CD4-positive, CD25-positive, alpha-beta regulatory T cell (primary cell): Measurements from ENCODE around the gene CA5A. TPM values are rescaled to one million over a fixed set of nuclear protein-coding genes. Genes with fewer than 3 reads are reported as not detected.
A peak's percentile ranks its signal among the peaks of the same experiment; 100 is the strongest.
"Not testable (repeated sequence)": the region's sequence is repeated elsewhere in the genome, so short reads cannot be mapped to it uniquely, and the experiment has no call there.

Experiments used
- ATAC-seq, 2 donors: fragments of 150-1000 bp; cut with Tn5 transposase; one replicate each; pipeline ENCODE4 v1.10.0; 2021; ENCODE audit warnings: low read depth in 2 of 2, moderate number of reproducible peaks in 2 of 2, moderate library complexity in 1 of 2
- DNase-seq, 3 donors: peaks; one replicate each; pipeline versions ENCODE4 v3.0.0 to v3.0.0-alpha.2; 2012 to 2022; ENCODE audit warnings: mixed read lengths in 1 of 3
- H3K27ac ChIP-seq: one replicate; pipeline ENCODE4 v1.7.0; 2013; ENCODE audit warnings: mild to moderate bottlenecking, low read length; ENCODE audit not compliant: insufficient read depth, poor library complexity, severe bottlenecking
- H3K27me3 ChIP-seq: one replicate; pipeline ENCODE4 v1.7.0; 2013; ENCODE audit warnings: low read length; ENCODE audit not compliant: control insufficient read depth, insufficient read depth
- H3K36me3 ChIP-seq: one replicate; pipeline ENCODE4 v1.7.0; 2013; ENCODE audit warnings: mild to moderate bottlenecking, low read length, moderate library complexity; ENCODE audit not compliant: control insufficient read depth, insufficient read depth
- H3K4me1 ChIP-seq: 2 replicates; pipeline ENCODE4 v1.7.0; 2013; ENCODE audit warnings: mild to moderate bottlenecking, low read length; ENCODE audit not compliant: insufficient read depth, control insufficient read depth, poor library complexity, severe bottlenecking
- H3K4me3 ChIP-seq: one replicate; pipeline ENCODE4 v1.7.0; 2013; ENCODE audit warnings: low read depth, mild to moderate bottlenecking, low read length, moderate library complexity
- H3K9me3 ChIP-seq, 2 experiments: 1 replicate in 1 of 2; 2 replicates in 1 of 2; pipeline ENCODE4 v1.7.0; 2013; ENCODE audit warnings: low read length in 2 of 2, mild to moderate bottlenecking in 1 of 2, moderate library complexity in 1 of 2; ENCODE audit not compliant: control insufficient read depth in 2 of 2
- H3K27ac Mint-ChIP-seq, 3 donors: one replicate each; pipeline ENCODE4 v1.8.0; 2020 to 2022; ENCODE audit warnings: mild to moderate bottlenecking in 3 of 3, mixed read lengths in 3 of 3, moderate library complexity in 2 of 3
- H3K27me3 Mint-ChIP-seq: one replicate; pipeline ENCODE4 v1.8.0; 2022; ENCODE audit warnings: mild to moderate bottlenecking, mixed read lengths
- H3K36me3 Mint-ChIP-seq: one replicate; pipeline ENCODE4 v1.8.0; 2020; ENCODE audit warnings: mixed read lengths
- H3K4me1 Mint-ChIP-seq, 4 donors: one replicate each; pipeline ENCODE4 v1.8.0; 2020 to 2022; ENCODE audit warnings: mixed read lengths in 4 of 4, mild to moderate bottlenecking in 1 of 4
- H3K4me3 Mint-ChIP-seq, 4 donors: one replicate each; pipeline ENCODE4 v1.8.0; 2020 to 2022; ENCODE audit warnings: mild to moderate bottlenecking in 4 of 4, mixed read lengths in 4 of 4, moderate library complexity in 3 of 4
- H3K9me3 Mint-ChIP-seq, 7 donors: one replicate each; pipeline ENCODE4 v1.8.0; 2020 to 2022; ENCODE audit warnings: mixed read lengths in 7 of 7, mild to moderate bottlenecking in 3 of 7, moderate library complexity in 2 of 7
- polyA plus RNA-seq, 4 donors: library from polyadenylated mRNA; unstranded; fragments of 300-500 nt; fragmentation: Illumina TruSeq; gene quantifications; one replicate each; pipeline ENCODE4 v1.2.3, GENCODE V29; 2021
- total RNA-seq: library from RNA; stranded (reverse); gene quantifications from one replicate; pipeline ENCODE4 v1.2.3, GENCODE V29; 2022

Gene CA5A
- total and polyA plus RNA-seq, 5 donors from 2014 or later, result not detected

DNA sequence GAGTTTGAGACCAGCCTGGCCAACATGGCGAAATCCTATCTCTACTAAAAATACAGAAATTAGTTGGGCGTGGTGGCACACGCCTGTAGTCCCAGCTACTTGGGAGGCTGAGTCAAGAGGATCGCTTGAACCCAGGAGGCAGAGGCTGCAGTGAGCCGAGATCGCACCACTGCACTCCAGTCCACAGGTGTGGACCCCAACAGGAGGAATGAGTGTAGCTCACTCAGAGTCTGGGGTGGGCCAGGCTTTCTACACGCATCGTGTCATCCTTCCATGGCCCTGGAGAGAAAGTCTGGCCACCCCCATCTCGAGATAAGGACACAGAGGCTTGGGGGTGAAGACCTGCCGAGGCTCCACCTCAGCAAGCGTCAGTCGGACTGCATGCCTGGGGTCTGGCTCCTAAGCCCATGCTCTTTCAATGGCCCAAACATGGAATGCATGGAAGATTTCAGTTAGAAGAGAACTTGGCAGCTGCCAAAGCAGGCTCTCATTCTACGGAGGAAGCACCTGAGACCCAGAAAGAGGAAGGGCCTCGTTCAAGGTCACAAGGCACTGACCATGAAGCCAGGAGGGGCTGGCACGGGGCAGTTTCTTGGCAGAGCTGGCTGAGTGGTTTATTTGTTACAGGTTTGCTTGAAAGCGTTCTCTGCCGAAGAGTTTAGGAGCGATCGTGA, 1.4 kb downstream of the CA5A start:
- not testable (repeated sequence) for H3K9me3 Mint-ChIP-seq, H3K36me3 ChIP-seq, H3K27ac Mint-ChIP-seq, H3K4me3 ChIP-seq, H3K27me3 Mint-ChIP-seq, H3K4me1 ChIP-seq, H3K27me3 ChIP-seq, H3K4me3 Mint-ChIP-seq, DNase-seq, H3K36me3 Mint-ChIP-seq, H3K9me3 ChIP-seq, ATAC-seq, H3K27ac ChIP-seq, H3K4me1 Mint-ChIP-seq

DNA sequence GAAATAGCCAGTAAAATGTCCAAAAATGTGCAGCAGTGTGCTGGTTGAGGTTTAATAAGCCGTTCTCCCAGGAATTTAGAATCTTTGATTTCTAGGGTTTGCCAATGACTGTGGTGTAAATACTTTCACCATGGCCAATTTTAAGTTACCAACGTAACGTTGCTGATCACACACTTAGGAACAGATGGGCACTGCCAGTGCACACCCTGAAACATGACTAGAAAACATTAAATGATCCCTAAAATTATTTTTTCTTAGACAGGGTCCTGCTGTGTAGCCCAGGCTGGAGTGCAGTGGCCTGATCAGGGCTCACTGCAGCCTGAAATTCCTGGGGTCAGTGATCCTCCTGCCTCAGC, 3.2 kb downstream of the CA5A start:
- ATAC-seq (no peak), DNase-seq (no peak)
- no peak overlapping the region for H3K27ac Mint-ChIP-seq
- Histone ChIP-seq H3K27me3 (no peaks in the 10 kb centered on the region), H3K36me3 (no peaks in the 10 kb centered on the region), H3K4me3 (no peak overlapping the region), H3K9me3 (no peaks in the 10 kb centered on the region), H3K27ac (no peak overlapping the region), H3K4me1 (no peaks in the 10 kb centered on the region)
- peaks cover 0 to 2% (median 0%) of the 10 kb centered on the region in 7 donors for H3K9me3 Mint-ChIP-seq
- no peak overlapping the region for H3K4me3 Mint-ChIP-seq
- no peaks in the 10 kb centered on the region for H3K36me3 Mint-ChIP-seq
- no peaks in the 10 kb centered on the region for H3K27me3 Mint-ChIP-seq
- H3K4me1 Mint-ChIP-seq, result no peaks in the 10 kb centered on the region

DNA sequence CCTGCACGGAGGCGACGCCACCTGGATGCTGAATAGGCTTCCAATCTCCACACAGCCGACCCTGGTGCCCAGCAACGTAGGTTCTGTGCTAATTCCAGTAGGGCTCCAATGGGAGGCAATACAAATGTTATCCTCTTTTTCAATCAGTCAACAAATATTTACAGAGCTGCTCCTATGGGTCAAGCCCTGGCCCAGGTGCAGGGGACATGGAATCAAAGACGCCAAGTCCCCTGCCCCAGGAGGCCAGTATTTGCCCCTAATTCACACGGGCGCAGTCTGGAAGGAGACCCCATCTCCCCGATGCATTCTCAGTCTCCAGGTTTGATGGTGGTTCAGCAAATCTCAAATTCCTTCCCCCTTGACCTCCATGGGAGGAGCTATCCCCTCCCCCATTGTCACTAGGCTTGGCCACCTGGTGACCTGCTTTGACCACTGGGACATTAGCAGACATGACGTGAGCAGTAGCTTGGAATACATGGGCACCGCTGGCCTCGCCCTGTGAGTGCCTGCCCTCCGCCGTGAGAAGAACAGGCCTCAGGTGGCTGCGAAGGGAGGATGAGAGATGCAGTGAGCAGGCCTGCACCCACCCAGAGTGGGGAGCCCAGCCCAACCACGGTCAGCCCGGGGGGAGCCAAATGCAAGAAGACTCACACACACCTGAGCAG, 3.7 kb downstream of the CA5A start:
- not testable (repeated sequence) for H3K36me3 ChIP-seq, H3K4me3 ChIP-seq, H3K27me3 Mint-ChIP-seq, H3K9me3 Mint-ChIP-seq, H3K4me1 Mint-ChIP-seq, H3K4me1 ChIP-seq, DNase-seq, H3K9me3 ChIP-seq, H3K27me3 ChIP-seq, H3K36me3 Mint-ChIP-seq, ATAC-seq, H3K27ac ChIP-seq
- Mint-ChIP-seq H3K27ac (peak overlapping the region in 1 of 3 donors; percentile 38), H3K4me3 (peak overlapping the region in 1 of 4 donors; percentile 15)

DNA sequence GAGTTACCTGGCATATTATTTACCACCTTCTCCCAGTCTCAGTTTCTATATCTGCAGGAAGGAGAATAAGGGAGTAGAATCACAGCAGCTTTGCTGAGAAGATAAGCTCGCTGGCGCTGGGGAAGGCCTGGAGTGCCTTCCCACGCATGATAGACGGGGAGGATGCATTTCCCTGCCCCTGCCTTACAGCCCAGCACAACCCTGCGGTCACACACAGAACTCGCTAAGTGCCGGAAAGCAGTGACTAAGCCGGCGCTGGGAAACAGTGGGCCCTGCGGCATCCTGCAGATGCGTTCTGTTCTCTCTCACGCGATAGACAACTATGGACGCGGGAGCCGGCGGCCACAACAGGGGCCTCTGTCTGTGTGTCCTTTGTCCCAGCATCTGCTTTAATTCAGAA, 4.8 kb downstream of the CA5A start:
- Histone ChIP-seq H3K4me3 (no peak overlapping the region), H3K36me3 (no peaks in the 10 kb centered on the region), H3K27ac (no peak overlapping the region), H3K27me3 (no peaks in the 10 kb centered on the region), H3K4me1 (peaks cover 4% of the 10 kb centered on the region), H3K9me3 (no peaks in the 10 kb centered on the region)
- Mint-ChIP-seq H3K4me1 (peaks cover under 1 to 2% (median 1%) of the 10 kb centered on the region in 4 donors), H3K36me3 (no peaks in the 10 kb centered on the region), H3K9me3 (peaks cover 0 to 2% (median 0%) of the 10 kb centered on the region in 7 donors), H3K27me3 (peaks cover under 1% of the 10 kb centered on the region), H3K27ac (no peak overlapping the region), H3K4me3 (no peak overlapping the region)
- no peak for DNase-seq
- no peak for ATAC-seq

DNA sequence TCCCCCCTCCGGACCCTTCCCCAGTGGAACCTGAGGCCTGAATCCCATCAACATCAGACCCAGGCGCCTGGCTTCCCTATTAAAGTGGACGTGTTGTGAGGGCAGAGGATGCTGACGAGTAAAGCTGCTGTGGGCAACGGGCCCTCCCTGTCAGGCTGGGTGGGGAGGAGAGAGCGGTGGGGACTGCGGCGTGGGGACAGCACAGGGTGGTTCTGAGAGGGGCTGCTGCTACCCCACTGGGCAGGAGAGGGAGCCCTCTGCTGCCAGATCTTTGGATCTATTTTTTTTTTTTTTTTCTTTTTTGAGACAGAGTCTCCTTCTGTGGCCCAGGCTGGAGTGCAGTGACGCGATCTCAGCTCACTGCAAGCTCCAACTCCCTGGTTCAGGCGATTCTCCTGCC, 5.9 kb downstream of the CA5A start:
- H3K27me3 ChIP-seq, result no peaks in the 10 kb centered on the region
- Mint-ChIP-seq H3K36me3 (no peaks in the 10 kb centered on the region), H3K27ac (no peak overlapping the region), H3K4me3 (no peak overlapping the region), H3K9me3 (peaks cover 0 to 2% (median 0%) of the 10 kb centered on the region in 7 donors), H3K27me3 (peaks cover 4% of the 10 kb centered on the region), H3K4me1 (peaks cover 4 to 6% (median 5%) of the 10 kb centered on the region in 4 donors)
- no peak for DNase-seq
- H3K4me3 ChIP-seq, result no peak overlapping the region
- no peaks in the 10 kb centered on the region for H3K9me3 ChIP-seq
- peaks cover 7% of the 10 kb centered on the region for H3K4me1 ChIP-seq
- H3K27ac ChIP-seq, result no peak overlapping the region
- ATAC-seq, result no peak
- no peaks in the 10 kb centered on the region for H3K36me3 ChIP-seq

DNA sequence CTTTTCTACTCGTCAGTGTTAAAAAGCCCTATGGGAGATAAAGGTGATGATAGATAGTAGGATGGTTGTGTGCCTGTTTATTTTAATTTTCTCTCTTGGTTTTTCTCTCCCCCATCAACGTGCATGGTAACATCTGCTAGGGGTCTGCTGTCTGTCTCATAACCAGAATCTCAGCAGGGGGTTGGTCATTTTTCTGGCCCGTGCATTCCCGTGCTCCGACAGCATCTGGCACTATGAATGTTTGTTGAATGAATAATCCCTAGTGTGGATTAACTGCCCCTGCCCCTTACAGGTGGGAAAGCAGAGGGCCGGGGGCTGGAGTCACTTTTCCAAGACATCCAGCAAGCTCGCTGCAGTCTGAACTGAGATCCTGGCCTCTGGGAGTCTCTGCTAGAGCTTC, 6.3 kb downstream of the CA5A start:
- Mint-ChIP-seq H3K27ac (no peak overlapping the region), H3K4me1 (peaks cover 4 to 7% (median 5%) of the 10 kb centered on the region in 4 donors), H3K27me3 (peaks cover 4% of the 10 kb centered on the region), H3K9me3 (peaks cover 0 to 2% (median 0%) of the 10 kb centered on the region in 7 donors), H3K4me3 (no peak overlapping the region), H3K36me3 (no peaks in the 10 kb centered on the region)
- Histone ChIP-seq H3K9me3 (no peaks in the 10 kb centered on the region), H3K4me1 (peaks cover 7% of the 10 kb centered on the region), H3K4me3 (no peak overlapping the region), H3K27me3 (no peaks in the 10 kb centered on the region), H3K27ac (no peak overlapping the region), H3K36me3 (no peaks in the 10 kb centered on the region)
- ATAC-seq (no peak), DNase-seq (no peak)

DNA sequence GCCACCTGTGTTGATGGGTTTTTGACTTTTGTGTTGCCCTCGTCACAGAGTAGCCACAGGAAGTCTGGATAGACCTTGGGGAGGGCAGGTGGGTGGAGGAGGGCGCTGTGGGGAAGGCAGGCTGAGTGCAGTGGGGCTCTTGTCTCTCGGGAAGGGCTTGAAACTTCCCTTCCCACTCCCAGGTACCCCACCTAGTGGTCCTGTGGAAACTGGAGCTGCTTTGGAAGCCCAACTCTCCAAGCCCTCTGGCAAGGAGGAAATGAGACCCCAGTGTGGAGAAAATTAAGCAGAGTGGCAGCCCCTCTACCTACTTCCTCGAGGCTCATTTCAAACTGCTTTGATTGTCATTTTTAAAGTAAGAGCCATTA, 9.2 kb downstream of the CA5A start:
- Histone ChIP-seq H3K27me3 (no peaks in the 10 kb centered on the region), H3K4me1 (peaks cover 7% of the 10 kb centered on the region), H3K9me3 (no peaks in the 10 kb centered on the region), H3K27ac (no peak overlapping the region), H3K36me3 (no peaks in the 10 kb centered on the region), H3K4me3 (no peak overlapping the region)
- Mint-ChIP-seq H3K4me3 (no peak overlapping the region), H3K36me3 (no peaks in the 10 kb centered on the region), H3K27me3 (peaks cover 4% of the 10 kb centered on the region), H3K4me1 (peaks cover 4 to 13% (median 5%) of the 10 kb centered on the region in 4 donors), H3K9me3 (no peaks in the 10 kb centered on the region), H3K27ac (no peak overlapping the region)
- DNase-seq (no peak), ATAC-seq (no peak)
